SK-N-SH (cell line): ENCODE data around the gene FAH. TPM values are rescaled to one million over a fixed set of nuclear protein-coding genes. Genes with fewer than 3 reads are reported as not detected.

Source experiments
- CTCF ChIA-PET: fragments of 300-600, 350-600 bp; formaldehyde crosslinking; extraction: SDS; loops from one replicate; lab custom pipeline; 2021; lab: Yijun Ruan, JAX
- POLR2A ChIA-PET: fragments of 350-600 bp; sonication (Branson Sonifier 250); formaldehyde crosslinking; extraction: SDS; loops from one replicate; lab custom pipeline; 2020; ENCODE audit warnings: antibody characterized with exemption, inconsistent platforms; lab: Yijun Ruan, JAX
- DNase-seq: peaks from one replicate; pipeline ENCODE4 v3.0.0; 2012
- H2AFZ ChIP-seq: fragments of 200-600 bp; sonication (generic); 2 replicates; pipeline ENCODE4 v1.8.1; 2016; ENCODE audit warnings: antibody characterized with exemption, mild to moderate bottlenecking, low read depth
- H3F3A ChIP-seq: fragments of 200-600 bp; sonication (generic); replicated peaks from 2 replicates; pipeline ENCODE3; 2016; ENCODE audit warnings: antibody characterized with exemption, mild to moderate bottlenecking; ENCODE audit not compliant: insufficient read depth
- H3K27ac ChIP-seq, 2 experiments: fragments of 200-500 bp in 1 of 2; fragments of 200-600 bp in 1 of 2; sonication (Bioruptor generic) in 1 of 2; sonication (generic), shearing (Covaris generic) in 1 of 2; 2 replicates each; pipeline versions ENCODE4 v1.5.1 to v1.6.1; 2014 to 2016; ENCODE audit warnings: low read depth in 2 of 2, inconsistent platforms in 1 of 2, low read length in 1 of 2, mild to moderate bottlenecking in 1 of 2, mixed read lengths in 1 of 2
- H3K27me3 ChIP-seq: fragments of 200-600 bp; sonication (generic), shearing (Covaris generic); 2 replicates; pipeline ENCODE4 v1.6.1; 2016; ENCODE audit warnings: mixed run types; ENCODE audit not compliant: insufficient read depth
- H3K36me3 ChIP-seq, 2 experiments: fragments of 200-500 bp in 1 of 2; fragments of 200-600 bp in 1 of 2; sonication (Bioruptor generic) in 1 of 2; sonication (generic) in 1 of 2; replicated peaks in 1 of 2; 2 replicates each; pipeline versions ENCODE3 to v1.5.1; 2014 to 2016; ENCODE audit warnings: low read length in 1 of 2, mild to moderate bottlenecking in 1 of 2; ENCODE audit not compliant: insufficient read depth in 2 of 2, control insufficient read depth in 1 of 2
- H3K4me1 ChIP-seq, 2 experiments: fragments of 200-500 bp in 1 of 2; fragments of 200-600 bp in 1 of 2; sonication (Bioruptor generic) in 1 of 2; sonication (generic), shearing (Covaris generic) in 1 of 2; 2 replicates each; pipeline versions ENCODE4 v1.5.1 to v1.6.1; 2014 to 2016; ENCODE audit warnings: low read depth in 1 of 2, low read length in 1 of 2, mixed run types in 1 of 2; ENCODE audit not compliant: insufficient read depth in 2 of 2, control insufficient read depth in 1 of 2
- H3K4me2 ChIP-seq: fragments of 200-600 bp; sonication (generic), shearing (Covaris generic); 2 replicates; pipeline ENCODE4 v1.6.1; 2017; ENCODE audit warnings: mixed run types
- H3K4me3 ChIP-seq, 2 experiments: fragments of 200-500 bp in 1 of 2; fragments of 200-600 bp in 1 of 2; sonication (Bioruptor generic) in 1 of 2; sonication (generic), shearing (Covaris generic) in 1 of 2; 2 replicates each; pipeline versions ENCODE4 v1.5.1 to v1.8.1; 2014 to 2016; ENCODE audit warnings: low read depth in 2 of 2, inconsistent platforms in 1 of 2, low read length in 1 of 2, mild to moderate bottlenecking in 1 of 2, mixed read lengths in 1 of 2, moderate library complexity in 1 of 2
- H3K79me2 ChIP-seq: fragments of 200-600 bp; sonication (generic); 2 replicates; pipeline ENCODE4 v1.8.1; 2017; ENCODE audit warnings: mild to moderate bottlenecking; ENCODE audit not compliant: insufficient read depth
- H3K9ac ChIP-seq: fragments of 200-600 bp; sonication (generic); 2 replicates; pipeline ENCODE4 v1.6.1; 2017; ENCODE audit warnings: mixed run types
- H3K9me2 ChIP-seq: fragments of 200-600 bp; sonication (generic); 2 replicates; pipeline ENCODE4 v1.6.1; 2017; ENCODE audit warnings: mixed run types
- H3K9me3 ChIP-seq: fragments of 200-600 bp; sonication (generic); 2 replicates; pipeline ENCODE4 v1.6.1; 2017; ENCODE audit warnings: mixed run types, mild to moderate bottlenecking, moderate library complexity
- H4K20me1 ChIP-seq: fragments of 200-600 bp; sonication (generic); 2 replicates; pipeline ENCODE4 v1.6.1; 2017; ENCODE audit warnings: mild to moderate bottlenecking, mixed run types; ENCODE audit not compliant: insufficient read depth
- ELF1 ChIP-seq: IDR thresholded peaks from 2 replicates; pipeline ENCODE4 v1.4.0; 2012
- EP300 ChIP-seq, 2 experiments: IDR thresholded peaks; 2 replicates each; pipeline versions ENCODE4 v1.4.0 to v1.6.1; 2012; ENCODE audit warnings: borderline replicate concordance in 1 of 2, low read depth in 1 of 2, low read length in 1 of 2
- FOXM1 ChIP-seq: IDR thresholded peaks from 2 replicates; pipeline ENCODE4 v1.4.0; 2012; ENCODE audit warnings: low read depth, mild to moderate bottlenecking
- GATA2 ChIP-seq: sonication (generic); formaldehyde crosslinking; IDR thresholded peaks from 2 replicates; pipeline ENCODE4 v1.5.0; 2020; ENCODE audit warnings: mild to moderate bottlenecking, missing genetic modification reagents
- IRF3 ChIP-seq: fragments of 150-350 bp; IDR thresholded peaks from 2 replicates; pipeline ENCODE4 v1.6.1; 2016; ENCODE audit warnings: mild to moderate bottlenecking, low read depth, low read length
- MXI1 ChIP-seq: IDR thresholded peaks from 2 replicates; pipeline ENCODE4 v1.6.1; 2012; ENCODE audit warnings: mild to moderate bottlenecking, low read depth, low read length, improper control_type of control experiment
- POLR2AphosphoS5 ChIP-seq: IDR thresholded peaks from 2 replicates; pipeline ENCODE4 v1.6.1; 2012; ENCODE audit warnings: low read depth, low read length
- RAD21 ChIP-seq: IDR thresholded peaks from 2 replicates; pipeline ENCODE4 v1.6.1; 2012; ENCODE audit warnings: mild to moderate bottlenecking, low read length
- RCOR1 ChIP-seq: fragments of 150-350 bp; IDR thresholded peaks from 2 replicates; pipeline ENCODE4 v1.6.1; 2017; ENCODE audit warnings: antibody characterized with exemption, low read length
- RFX5 ChIP-seq: IDR thresholded peaks from 2 replicates; pipeline ENCODE4 v1.6.1; 2012; ENCODE audit warnings: mild to moderate bottlenecking, improper control_type of control experiment, low read length
- RXRA ChIP-seq: IDR thresholded peaks from 2 replicates; pipeline ENCODE4 v1.4.0; 2012; ENCODE audit warnings: low read depth, mild to moderate bottlenecking, borderline replicate concordance
- TAF1 ChIP-seq: IDR thresholded peaks from 2 replicates; pipeline ENCODE4 v1.6.1; 2012; ENCODE audit warnings: low read depth, mild to moderate bottlenecking, low read length, moderate library complexity, borderline replicate concordance
- TCF12 ChIP-seq: IDR thresholded peaks from 2 replicates; pipeline ENCODE4 v1.4.0; 2012
- TEAD4 ChIP-seq: IDR thresholded peaks from 2 replicates; pipeline ENCODE4 v1.4.0; 2012; ENCODE audit warnings: mild to moderate bottlenecking, borderline replicate concordance; ENCODE audit not compliant: insufficient read depth
- USF2 ChIP-seq: fragments of 150-350 bp; IDR thresholded peaks from 2 replicates; pipeline ENCODE4 v1.6.1; 2017; ENCODE audit warnings: antibody characterized with exemption, low read length, low read depth, borderline replicate concordance
- YY1 ChIP-seq: IDR thresholded peaks from 2 replicates; pipeline ENCODE4 v1.4.0; 2012; ENCODE audit warnings: low read depth, mild to moderate bottlenecking
- ZBTB33 ChIP-seq: IDR thresholded peaks from 2 replicates; pipeline ENCODE4 v1.4.0; 2012; ENCODE audit warnings: low read depth, borderline replicate concordance
- WGBS: methylation state at CpG from one replicate; pipeline ENCODE4 v1.1.6; 2017; ENCODE audit warnings: low lambda C conversion rate; 5-methylcytosine and 5-hydroxymethylcytosine counted together
- polyA plus RNA-seq, 3 experiments: library from polyadenylated mRNA; depleted of rRNA; stranded (reverse); fragments of >200 nt; gene quantifications; 2 replicates each; pipeline ENCODE4 v1.2.3, GENCODE V29; 2012
- TF ChIP-seq, protein P1 (sequence below): IDR thresholded peaks from 2 replicates; pipeline ENCODE4 v1.4.0; 2012; ENCODE audit warnings: low read depth
- TF ChIP-seq, protein P2 (sequence below): IDR thresholded peaks from 2 replicates; pipeline ENCODE4; 2012
- TF ChIP-seq, protein P3 (sequence below): IDR thresholded peaks from 2 replicates; pipeline ENCODE4 v1.4.0; 2012; ENCODE audit warnings: low read depth, borderline replicate concordance

Gene FAH
- polyA plus RNA-seq, 1 of the 3 experiments (the other 2 are of a cell fraction): 34.9 TPM

GRCh38 chr15:80170596-80170995, 17.8 kb downstream of the FAH start:
- no peak overlapping the region for H3K27ac ChIP-seq
- peaks cover 0 to 14% of the 10 kb centered on the region in 2 experiments; a peak in 2 of 4 replicates for H3K4me1 ChIP-seq
- peaks cover 16% of the 10 kb centered on the region for H3F3A ChIP-seq
- H2AFZ ChIP-seq: no peak overlapping the region
- no peaks in the 10 kb centered on the region for H3K9me3 ChIP-seq
- no peak overlapping the region for H3K4me3 ChIP-seq
- H3K79me2 ChIP-seq: no peaks in the 10 kb centered on the region
- peaks cover 0 to 6% of the 10 kb centered on the region in 2 experiments for H3K36me3 ChIP-seq
- no peak overlapping the region for H3K9ac ChIP-seq
- H3K4me2 ChIP-seq: no peak overlapping the region
- H4K20me1 ChIP-seq: no peaks in the 10 kb centered on the region
- POLR2A ChIA-PET: no interaction called here
- TF ChIP-seq TAF1: no peak
- TF ChIP-seq, protein P1, sequence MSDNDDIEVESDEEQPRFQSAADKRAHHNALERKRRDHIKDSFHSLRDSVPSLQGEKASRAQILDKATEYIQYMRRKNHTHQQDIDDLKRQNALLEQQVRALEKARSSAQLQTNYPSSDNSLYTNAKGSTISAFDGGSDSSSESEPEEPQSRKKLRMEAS: no peak
- TF ChIP-seq USF2: no peak
- TF ChIP-seq ZBTB33: no peak
- TF ChIP-seq TCF12: no peak
- no peak for TF ChIP-seq EP300 (IDR thresholded peaks at IDR 0.05; ENCODE audit: borderline replicate concordance in 1 of 2, low read depth in 1 of 2, low read length in 1 of 2)
- TF ChIP-seq RXRA: no peak
- no peak for TF ChIP-seq ELF1
- TF ChIP-seq, all 33 proteins: peak for 0
- Histone ChIP-seq H3K9me2 (no peaks in the 10 kb centered on the region), H3K27me3 (no peaks in the 10 kb centered on the region)
- no peak for DNase-seq
- WGBS: 72% methylated on average over 2 of the region's 2 CpGs
- CTCF ChIA-PET: interaction anchor here (1.4 kb wide), 1 partner anchor 830 kb away, joined by 3 read pairs; no protein-coding TSS in a partner anchor

DNA sequence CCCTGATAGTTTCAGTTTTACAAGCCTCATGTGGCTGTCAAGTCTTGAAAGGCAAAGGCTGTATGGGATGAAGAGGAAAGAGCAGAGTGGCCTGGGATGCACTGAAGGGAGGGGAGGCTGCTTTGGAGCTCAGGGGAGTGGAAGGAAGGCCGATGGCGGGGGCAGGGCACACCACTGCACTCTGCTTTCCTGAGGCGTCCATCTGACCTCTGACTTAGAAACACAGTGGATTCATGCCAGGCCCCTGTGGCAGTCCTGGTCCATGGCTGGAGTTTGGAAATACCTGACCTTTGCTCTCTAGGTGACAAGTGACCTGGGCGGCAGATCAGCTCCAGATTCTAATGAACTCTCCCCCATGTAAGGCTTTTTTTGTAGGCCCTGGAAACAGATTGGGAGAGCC, 19.0 kb downstream of the FAH start:
- no peaks in the 10 kb centered on the region for H3K9me2 ChIP-seq
- H3F3A ChIP-seq: peaks cover 16% of the 10 kb centered on the region
- no peak overlapping the region for H3K27ac ChIP-seq
- CTCF ChIA-PET: interaction anchor here (1.5 to 2.4 kb wide), 5 partner anchors 11 to 791 kb away, joined by 4 to 18 read pairs (median 7); partner anchors contain the start of gene ZFAND6
- H3K4me3 ChIP-seq: no peak overlapping the region
- H2AFZ ChIP-seq: no peak overlapping the region
- no peak for DNase-seq
- no peaks in the 10 kb centered on the region for H3K9me3 ChIP-seq
- no peak overlapping the region for H3K9ac ChIP-seq
- H3K36me3 ChIP-seq: peaks cover 0 to 6% of the 10 kb centered on the region in 2 experiments
- H3K4me2 ChIP-seq: no peak overlapping the region
- H3K79me2 ChIP-seq: no peaks in the 10 kb centered on the region
- no peaks in the 10 kb centered on the region for H3K27me3 ChIP-seq
- WGBS: 89% methylated on average over 3 of the region's 4 CpGs
- H4K20me1 ChIP-seq: no peaks in the 10 kb centered on the region
- H3K4me1 ChIP-seq: peaks cover 0 to 14% of the 10 kb centered on the region in 2 experiments; a peak in 2 of 4 replicates
- POLR2A ChIA-PET: no interaction called here
- no peak for TF ChIP-seq POLR2AphosphoS5
- TF ChIP-seq, protein P1: no peak
- no peak for TF ChIP-seq GATA2 (CRISPR knock-in tag)
- TF ChIP-seq TAF1: no peak
- no peak for TF ChIP-seq USF2
- TF ChIP-seq, protein P2, sequence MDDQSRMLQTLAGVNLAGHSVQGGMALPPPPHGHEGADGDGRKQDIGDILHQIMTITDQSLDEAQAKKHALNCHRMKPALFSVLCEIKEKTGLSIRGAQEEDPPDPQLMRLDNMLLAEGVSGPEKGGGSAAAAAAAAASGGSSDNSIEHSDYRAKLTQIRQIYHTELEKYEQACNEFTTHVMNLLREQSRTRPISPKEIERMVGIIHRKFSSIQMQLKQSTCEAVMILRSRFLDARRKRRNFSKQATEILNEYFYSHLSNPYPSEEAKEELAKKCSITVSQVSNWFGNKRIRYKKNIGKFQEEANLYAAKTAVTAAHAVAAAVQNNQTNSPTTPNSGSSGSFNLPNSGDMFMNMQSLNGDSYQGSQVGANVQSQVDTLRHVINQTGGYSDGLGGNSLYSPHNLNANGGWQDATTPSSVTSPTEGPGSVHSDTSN: no peak
- no peak for TF ChIP-seq RAD21
- TF ChIP-seq YY1: no peak
- no peak for TF ChIP-seq IRF3
- TF ChIP-seq FOXM1: no peak
- TF ChIP-seq, protein P3, sequence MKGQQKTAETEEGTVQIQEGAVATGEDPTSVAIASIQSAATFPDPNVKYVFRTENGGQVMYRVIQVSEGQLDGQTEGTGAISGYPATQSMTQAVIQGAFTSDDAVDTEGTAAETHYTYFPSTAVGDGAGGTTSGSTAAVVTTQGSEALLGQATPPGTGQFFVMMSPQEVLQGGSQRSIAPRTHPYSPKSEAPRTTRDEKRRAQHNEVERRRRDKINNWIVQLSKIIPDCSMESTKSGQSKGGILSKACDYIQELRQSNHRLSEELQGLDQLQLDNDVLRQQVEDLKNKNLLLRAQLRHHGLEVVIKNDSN: no peak
- TF ChIP-seq TEAD4: no peak
- no peak for TF ChIP-seq RCOR1
- no peak for TF ChIP-seq MXI1
- no peak for TF ChIP-seq EP300 (IDR thresholded peaks at IDR 0.05; ENCODE audit: borderline replicate concordance in 1 of 2, low read depth in 1 of 2, low read length in 1 of 2)
- no peak for TF ChIP-seq RFX5
